Keratinocyte (primary cell): ENCODE results near the gene IFITM10.

ENCODE experiments used
- CTCF ChIP-seq, 3 experiments: IDR thresholded peaks in 1 of 3; conservative IDR thresholded peaks in 1 of 3; optimal IDR thresholded peaks in 1 of 3; 2 replicates in 2 of 3; 3 replicates in 1 of 3; pipeline versions ENCODE3 to v1.5.1; 2011; ENCODE audit warnings: low read length in 3 of 3, mild to moderate bottlenecking in 3 of 3, moderate library complexity in 2 of 3, control low read depth in 1 of 3, inconsistent platforms in 1 of 3; ENCODE audit not compliant: insufficient read depth in 2 of 3; ENCODE audit errors: extremely low read depth in 1 of 3
- EZH2 ChIP-seq: IDR thresholded peaks from one replicate; pipeline ENCODE4 v1.6.1; 2012; ENCODE audit warnings: inconsistent platforms, mild to moderate bottlenecking, low read length, moderate library complexity

GRCh38 chr11:1782031-1782590, 31.7 kb upstream of the IFITM10 start:
- TF ChIP-seq CTCF (optimal IDR thresholded peaks at IDR 0.05 in 1 of 3, IDR thresholded peaks at IDR 0.05 in 1 of 3, conservative IDR thresholded peaks at IDR 0.05 in 1 of 3; ENCODE audit: extremely low read depth in 1 of 3, insufficient read depth in 2 of 3, low read length in 3 of 3) (no peak), EZH2 (no peak)
